Stomach (tissue), 9 donors: ENCODE measurements around the gene MYO3B. TPM values are rescaled to one million over a fixed set of nuclear protein-coding genes. Genes with fewer than 3 reads are reported as not detected.
A peak's percentile ranks its signal among the peaks of the same experiment; 100 is the strongest.

Experiments used
- DNase-seq, 2 donors: peaks; one replicate each; pipeline versions ENCODE4 v3.0.0 to v3.0.0-alpha.2; 2013 to 2019
- H3K27ac ChIP-seq, 5 donors: fragments of 200-600 bp in 4 of 5; sonication (generic) in 4 of 5; one replicate each; pipeline ENCODE4 v1.5.1; 2013 to 2019; ENCODE audit warnings: mild to moderate bottlenecking in 1 of 5, moderate library complexity in 1 of 5
- H3K27me3 ChIP-seq, 3 donors: fragments of 200-600 bp; sonication (generic); one replicate each; pipeline ENCODE4 v1.5.1; 2017 to 2019; ENCODE audit warnings: mixed run types in 1 of 3
- H3K36me3 ChIP-seq, 4 donors: fragments of 200-600 bp; sonication (generic); 1 replicate in 3 of 4; 2 replicates in 1 of 4; pipeline ENCODE4 v1.5.1; 2016 to 2019
- H3K4me1 ChIP-seq, 4 donors: fragments of 200-600 bp; sonication (generic); one replicate each; pipeline ENCODE4 v1.5.1; 2016 to 2019
- H3K4me3 ChIP-seq, 4 donors: fragments of 200-600 bp; sonication (generic) in 3 of 4; one replicate each; pipeline ENCODE4 v1.5.1; 2016 to 2019; ENCODE audit warnings: mild to moderate bottlenecking in 1 of 4
- H3K9me3 ChIP-seq, 4 donors: fragments of 200-600 bp; sonication (generic); one replicate each; pipeline ENCODE4 v1.5.1; 2016 to 2019
- EP300 ChIP-seq: sonication (generic); formaldehyde crosslinking; IDR thresholded peaks from one replicate; pipeline ENCODE4 v1.6.1; 2017; ENCODE audit warnings: antibody characterized with exemption
- POLR2A ChIP-seq, 4 donors: fragments of 450-650 bp; IDR thresholded peaks; one replicate each; pipeline ENCODE4 v1.6.1; 2016; ENCODE audit warnings: antibody characterized with exemption in 4 of 4, control low read depth in 2 of 4, mild to moderate bottlenecking in 1 of 4, moderate library complexity in 1 of 4
- POLR2AphosphoS5 ChIP-seq, 3 donors: sonication (generic); formaldehyde crosslinking; IDR thresholded peaks; one replicate each; pipeline ENCODE4 v1.6.1; 2016; ENCODE audit warnings: antibody characterized with exemption in 3 of 3
- WGBS, 5 donors: extraction: QIAGEN DNeasy Blood & Tissue Kit in 3 of 5; methylation state at CpG; one replicate each; pipeline versions ENCODE4 v1.1.5 to v1.1.7; 2013 to 2018; 5-methylcytosine and 5-hydroxymethylcytosine counted together
- intact Hi-C: fragments of 100-400 bp; cut with DNase I; formaldehyde crosslinking; loops from one replicate; pipeline ENCODE4 v1.15.1; 2023; ENCODE audit warnings: low total_unique reads
- polyA plus RNA-seq, 3 donors: library from polyadenylated mRNA; stranded (reverse); fragments of 200-250 nt; gene quantifications; one replicate each; pipeline ENCODE4 v1.2.3, GENCODE V29; 2013
- total RNA-seq, 5 donors: library from RNA; depleted of rRNA; stranded (reverse); fragments of >200 nt; gene quantifications; one replicate each; pipeline versions ENCODE4 v1.1.0 to v1.2.3, GENCODE V29; 2014 to 2016
- TF ChIP-seq, protein P1 (sequence below), 7 experiments: fragments of 450-650 bp in 4 of 7; fragments of 200-600 bp in 3 of 7; sonication (generic) in 3 of 7; IDR thresholded peaks; one replicate each; pipeline ENCODE4 v1.5.1; 2016 to 2019; ENCODE audit warnings: antibody characterized with exemption in 7 of 7, control low read depth in 2 of 7, mild to moderate bottlenecking in 1 of 7
- donor health status: healthy with polysubstance abuse.
- donor health status: Bipolar disorder and iron deficiency.
- donor health status: healthy.

Gene MYO3B
- total and polyA plus RNA-seq, 8 donors: 0.05 to 0.37 TPM; not detected in 6

DNA sequence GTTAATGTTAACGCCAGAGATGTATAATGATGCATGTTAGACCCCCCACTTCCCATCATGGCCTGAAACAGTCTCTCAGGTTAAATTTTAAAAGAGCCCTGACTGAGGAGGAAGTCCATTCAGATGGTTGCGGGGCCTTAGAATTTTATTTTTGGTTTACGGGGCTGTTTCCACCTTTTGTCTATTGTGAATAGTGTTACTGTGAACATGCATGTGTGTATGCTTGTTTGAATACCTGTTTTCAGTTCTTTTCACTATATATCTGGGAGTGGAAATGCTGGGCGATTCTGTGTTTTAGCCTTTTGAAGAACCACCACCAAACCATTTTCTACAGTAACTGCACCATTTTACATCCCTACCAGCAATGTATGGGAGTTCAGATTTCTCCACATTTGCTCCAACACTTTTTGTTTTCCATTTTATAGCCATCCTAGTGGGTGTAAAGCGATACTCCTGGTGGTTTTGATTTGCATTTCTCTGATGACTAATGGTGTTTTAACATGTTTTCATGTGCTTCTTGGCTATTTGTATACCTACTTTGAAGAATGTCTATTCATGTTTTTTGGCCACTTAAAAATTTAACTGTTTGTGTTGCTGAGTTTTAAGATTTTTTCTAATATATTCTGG is 133.0 kb downstream of the MYO3B start:
- H3K36me3 ChIP-seq: no peaks in the 10 kb centered on the region
- TF ChIP-seq POLR2A (IDR thresholded peaks at IDR 0.05): no peak
- no peak for TF ChIP-seq EP300
- TF ChIP-seq, protein P1, sequence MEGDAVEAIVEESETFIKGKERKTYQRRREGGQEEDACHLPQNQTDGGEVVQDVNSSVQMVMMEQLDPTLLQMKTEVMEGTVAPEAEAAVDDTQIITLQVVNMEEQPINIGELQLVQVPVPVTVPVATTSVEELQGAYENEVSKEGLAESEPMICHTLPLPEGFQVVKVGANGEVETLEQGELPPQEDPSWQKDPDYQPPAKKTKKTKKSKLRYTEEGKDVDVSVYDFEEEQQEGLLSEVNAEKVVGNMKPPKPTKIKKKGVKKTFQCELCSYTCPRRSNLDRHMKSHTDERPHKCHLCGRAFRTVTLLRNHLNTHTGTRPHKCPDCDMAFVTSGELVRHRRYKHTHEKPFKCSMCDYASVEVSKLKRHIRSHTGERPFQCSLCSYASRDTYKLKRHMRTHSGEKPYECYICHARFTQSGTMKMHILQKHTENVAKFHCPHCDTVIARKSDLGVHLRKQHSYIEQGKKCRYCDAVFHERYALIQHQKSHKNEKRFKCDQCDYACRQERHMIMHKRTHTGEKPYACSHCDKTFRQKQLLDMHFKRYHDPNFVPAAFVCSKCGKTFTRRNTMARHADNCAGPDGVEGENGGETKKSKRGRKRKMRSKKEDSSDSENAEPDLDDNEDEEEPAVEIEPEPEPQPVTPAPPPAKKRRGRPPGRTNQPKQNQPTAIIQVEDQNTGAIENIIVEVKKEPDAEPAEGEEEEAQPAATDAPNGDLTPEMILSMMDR (IDR thresholded peaks at IDR 0.05): no peak
- no peak for TF ChIP-seq POLR2AphosphoS5 (IDR thresholded peaks at IDR 0.05)
- H3K4me1 ChIP-seq: peaks cover 0 to 12% (median 5%) of the 10 kb centered on the region in 4 donors
- no peak overlapping the region for H3K27ac ChIP-seq
- no peak for DNase-seq
- no peaks in the 10 kb centered on the region for H3K9me3 ChIP-seq
- 53 to 66% (median 65%) methylated on average over 5 of the region's 5 CpGs for WGBS, 5 donors
- H3K27me3 ChIP-seq: no peaks in the 10 kb centered on the region
- no peak overlapping the region for H3K4me3 ChIP-seq
- intact Hi-C loops: no loop called here

DNA sequence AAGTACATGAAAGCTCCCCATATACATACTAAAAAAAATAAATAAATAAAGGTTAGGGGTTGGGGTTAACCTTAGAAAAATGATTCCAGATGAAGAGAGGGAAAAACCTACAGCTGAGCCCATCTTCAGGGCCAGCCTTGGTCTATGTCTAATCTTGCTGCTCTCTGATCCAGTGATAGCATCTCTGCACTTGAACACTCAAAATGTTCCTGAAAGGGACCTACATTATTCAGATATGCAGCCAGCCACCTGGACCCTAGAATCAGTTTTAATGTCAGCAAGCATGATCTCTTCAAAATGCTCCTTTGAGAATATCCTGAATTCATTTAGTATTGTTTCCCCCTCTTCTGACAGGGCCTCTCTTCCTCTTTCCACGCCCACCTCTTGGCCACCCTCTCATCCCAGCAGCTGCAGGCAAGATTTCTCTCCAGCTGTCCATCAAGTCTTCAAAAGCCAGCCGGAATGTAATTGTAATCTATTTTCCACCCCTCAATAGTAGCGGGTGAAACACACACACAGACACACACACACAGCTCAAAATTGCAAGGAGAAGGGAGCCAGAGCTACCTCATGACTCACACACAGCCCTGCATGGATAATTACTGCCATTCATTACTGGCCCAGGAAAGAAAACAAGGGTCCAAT is 135.5 kb downstream of the MYO3B start:
- no peaks in the 10 kb centered on the region for H3K27me3 ChIP-seq
- no peaks in the 10 kb centered on the region for H3K36me3 ChIP-seq
- 42 to 61% (median 50%) methylated on average over 3 of the region's 3 CpGs for WGBS, 5 donors

DNA sequence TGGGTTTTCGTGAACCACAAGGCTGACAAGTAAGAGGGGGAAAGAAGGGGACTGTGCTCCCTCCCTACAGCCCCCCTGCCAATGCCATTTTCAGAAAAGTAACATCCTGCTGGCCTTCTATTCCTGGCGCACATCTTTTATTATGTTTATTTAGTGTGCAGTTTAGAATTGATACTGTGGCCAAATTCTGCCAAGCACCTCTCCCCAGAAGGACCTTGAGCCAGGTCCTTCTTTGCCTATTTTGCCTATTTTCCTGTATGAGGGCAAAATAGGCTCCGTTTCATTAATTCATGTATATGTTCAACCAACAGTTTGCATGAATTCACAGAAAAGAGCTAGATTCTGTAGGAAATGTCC is 136.0 kb downstream of the MYO3B start:
- DNase-seq: no peak
- Histone ChIP-seq H3K4me1 (no peaks in the 10 kb centered on the region), H3K4me3 (no peak overlapping the region), H3K36me3 (no peaks in the 10 kb centered on the region), H3K27me3 (no peaks in the 10 kb centered on the region), H3K27ac (no peak overlapping the region), H3K9me3 (no peaks in the 10 kb centered on the region)
- TF ChIP-seq EP300: no peak
- TF ChIP-seq POLR2A (IDR thresholded peaks at IDR 0.05): no peak
- no peak for TF ChIP-seq POLR2AphosphoS5 (IDR thresholded peaks at IDR 0.05)
- TF ChIP-seq, protein P1 (IDR thresholded peaks at IDR 0.05): no peak
- intact Hi-C loops: no loop called here
- 68 to 78% (median 71%) methylated on average over 3 of the region's 3 CpGs for WGBS, 5 donors

More for the DNA sequence above, 135.5 kb downstream of the MYO3B start:
- Histone ChIP-seq H3K9me3 (no peaks in the 10 kb centered on the region), H3K4me3 (no peak overlapping the region), H3K4me1 (no peaks in the 10 kb centered on the region), H3K27ac (no peak overlapping the region)
- peak in 1 of 2 donors; percentile 30 for DNase-seq
- intact Hi-C loops: no loop called here
- no peak for TF ChIP-seq POLR2A (IDR thresholded peaks at IDR 0.05)
- TF ChIP-seq EP300: no peak
- TF ChIP-seq POLR2AphosphoS5 (IDR thresholded peaks at IDR 0.05): no peak
- TF ChIP-seq, protein P1 (IDR thresholded peaks at IDR 0.05): no peak

- Histone ChIP-seq H3K27ac (no peak overlapping the region), H3K4me1 (no peaks in the 10 kb centered on the region), H3K27me3 (no peaks in the 10 kb centered on the region), H3K9me3 (peaks cover 0 to under 1% (median 0%) of the 10 kb centered on the region in 4 donors), H3K36me3 (no peaks in the 10 kb centered on the region), H3K4me3 (no peak overlapping the region)
- intact Hi-C loops: no loop called here
- TF ChIP-seq POLR2AphosphoS5 (IDR thresholded peaks at IDR 0.05): no peak
- TF ChIP-seq EP300: no peak
- TF ChIP-seq POLR2A (IDR thresholded peaks at IDR 0.05): no peak
- TF ChIP-seq, protein P1 (IDR thresholded peaks at IDR 0.05): no peak
- DNase-seq: no peak
- WGBS, 5 donors: 65 to 81% (median 72%) methylated on average over 7 of the region's 7 CpGs
Observed at GRCh38 chr2:170314744-170315447, 136.9 kb downstream of the MYO3B start.
